Measurements from ENCODE around the gene ADRA2C.

Gene ADRA2C

GRCh38 chr4:3744232-3744631, 22.0 kb upstream of the ADRA2C start:
- no peak for TF ChIP-seq CTCF (conservative IDR thresholded peaks at IDR 0.05; ENCODE audit: low read depth, low read length)
- no peak overlapping the region for H3K4me3 ChIP-seq (ENCODE audit: low read length)

GRCh38 chr4:3744901-3745300, 21.3 kb upstream of the ADRA2C start:
- H3K4me3 ChIP-seq (ENCODE audit: low read length), result no peak overlapping the region
- DNase-seq (ENCODE audit: low read depth), result no peak

More at GRCh38 chr4:3744232-3744631, 22.0 kb upstream of the ADRA2C start:
- no peak for DNase-seq (ENCODE audit: low read depth)

GRCh38 chr4:3745886-3746656, 20.1 kb upstream of the ADRA2C start:
- no peak for TF ChIP-seq CTCF (conservative IDR thresholded peaks at IDR 0.05; ENCODE audit: low read depth, low read length)
- DNase-seq (ENCODE audit: low read depth), result no peak
- no peak overlapping the region for H3K4me3 ChIP-seq (ENCODE audit: low read length)

More at GRCh38 chr4:3744901-3745300, 21.3 kb upstream of the ADRA2C start:
- TF ChIP-seq CTCF (conservative IDR thresholded peaks at IDR 0.05; ENCODE audit: low read depth, low read length), result no peak

- H3K4me3 ChIP-seq (ENCODE audit: low read length), result no peak overlapping the region
- TF ChIP-seq CTCF (conservative IDR thresholded peaks at IDR 0.05; ENCODE audit: low read depth, low read length), result no peak
- DNase-seq (ENCODE audit: low read depth), result no peak
Measured at GRCh38 chr4:3746701-3747580, 19.2 kb upstream of the ADRA2C start.

- peak; percentile 49 for TF ChIP-seq CTCF (conservative IDR thresholded peaks at IDR 0.05; ENCODE audit: low read depth, low read length)
- H3K4me3 ChIP-seq (ENCODE audit: low read length), result no peak overlapping the region
- DNase-seq (ENCODE audit: low read depth), result no peak
Measured at GRCh38 chr4:3747581-3747904, 18.6 kb upstream of the ADRA2C start.

- no peak for DNase-seq (ENCODE audit: low read depth)
- H3K4me3 ChIP-seq (ENCODE audit: low read length), result no peak overlapping the region
- TF ChIP-seq CTCF (conservative IDR thresholded peaks at IDR 0.05; ENCODE audit: low read depth, low read length), result no peak
Measured at GRCh38 chr4:3748136-3748898, 17.9 kb upstream of the ADRA2C start.

Measured in retinal pigment epithelial cell (primary cell).